Left lung (tissue), 10 donors: ENCODE measurements around the gene PASK. TPM values are rescaled to one million over a fixed set of nuclear protein-coding genes. Genes with fewer than 3 reads are reported as not detected.
A peak's percentile ranks its signal among the peaks of the same experiment; 100 is the strongest.

Source experiments
- ATAC-seq: fragments of 200-7000 bp; cut with Tn5 transposase; one replicate; pipeline ENCODE4 v1.9.1; 2020; ENCODE audit warnings: moderate library complexity
- DNase-seq, 4 donors: peaks; one replicate each; pipeline ENCODE4 v3.0.0-alpha.2; 2013 to 2020
- H3K27ac ChIP-seq, 2 donors: fragments of 200-600 bp; sonication (generic) in 1 of 2; one replicate each; pipeline versions ENCODE4 v1.5.0 to v1.8.0; 2020 to 2021
- H3K27me3 ChIP-seq, 2 donors: fragments of 200-600 bp; sonication (generic) in 1 of 2; one replicate each; pipeline versions ENCODE4 v1.5.0 to v1.8.0; 2020 to 2021
- H3K36me3 ChIP-seq, 2 donors: fragments of 200-600 bp; sonication (generic) in 1 of 2; one replicate each; pipeline versions ENCODE4 v1.5.0 to v1.8.0; 2020 to 2021
- H3K4me1 ChIP-seq, 2 donors: fragments of 200-600 bp; one replicate each; pipeline ENCODE4 v1.8.0; 2021
- H3K4me3 ChIP-seq, 2 donors: fragments of 200-600 bp; sonication (generic) in 1 of 2; one replicate each; pipeline versions ENCODE4 v1.5.0 to v1.8.0; 2020 to 2021; ENCODE audit warnings: mild to moderate bottlenecking in 1 of 2
- H3K9me3 ChIP-seq, 2 donors: fragments of 200-600 bp; sonication (generic) in 1 of 2; one replicate each; pipeline versions ENCODE4 v1.5.0 to v1.8.0; 2020 to 2021
- intact Hi-C, 2 donors: fragments of 100-400 bp; cut with DNase I; formaldehyde crosslinking; loops; one replicate each; pipeline versions ENCODE4 v1.11.2 to v1.14.2; 2022
- polyA plus RNA-seq, 6 donors: library from polyadenylated mRNA; unstranded; fragments of 120-200 nt; gene quantifications; one replicate each; pipeline ENCODE4 v1.2.1, GENCODE V29; 2013; ENCODE audit not compliant: insufficient read length in 6 of 6
- total RNA-seq, 2 donors: library from RNA; stranded (reverse); fragmentation: NEBNext Ultra II Directional; extraction: Animal tissue kit (Norgen Biotek cat#: 25700); gene quantifications; one replicate each; pipeline ENCODE4 v1.2.1, GENCODE V29; 2021
- TF ChIP-seq, protein P1 (sequence below), 2 donors: fragments of 200-600 bp; sonication (generic) in 1 of 2; IDR thresholded peaks; one replicate each; pipeline versions ENCODE4 v1.5.0 to v1.8.0; 2021; ENCODE audit warnings: antibody characterized with exemption in 2 of 2
- donor health status: DM: no; HTN: yes; CAD: no.
- donor health status: DM: no; HTN: no; CAD: no.

Gene PASK
- total and polyA plus RNA-seq, 8 donors = 12.7 to 24.8 (median 21.0) TPM

DNA sequence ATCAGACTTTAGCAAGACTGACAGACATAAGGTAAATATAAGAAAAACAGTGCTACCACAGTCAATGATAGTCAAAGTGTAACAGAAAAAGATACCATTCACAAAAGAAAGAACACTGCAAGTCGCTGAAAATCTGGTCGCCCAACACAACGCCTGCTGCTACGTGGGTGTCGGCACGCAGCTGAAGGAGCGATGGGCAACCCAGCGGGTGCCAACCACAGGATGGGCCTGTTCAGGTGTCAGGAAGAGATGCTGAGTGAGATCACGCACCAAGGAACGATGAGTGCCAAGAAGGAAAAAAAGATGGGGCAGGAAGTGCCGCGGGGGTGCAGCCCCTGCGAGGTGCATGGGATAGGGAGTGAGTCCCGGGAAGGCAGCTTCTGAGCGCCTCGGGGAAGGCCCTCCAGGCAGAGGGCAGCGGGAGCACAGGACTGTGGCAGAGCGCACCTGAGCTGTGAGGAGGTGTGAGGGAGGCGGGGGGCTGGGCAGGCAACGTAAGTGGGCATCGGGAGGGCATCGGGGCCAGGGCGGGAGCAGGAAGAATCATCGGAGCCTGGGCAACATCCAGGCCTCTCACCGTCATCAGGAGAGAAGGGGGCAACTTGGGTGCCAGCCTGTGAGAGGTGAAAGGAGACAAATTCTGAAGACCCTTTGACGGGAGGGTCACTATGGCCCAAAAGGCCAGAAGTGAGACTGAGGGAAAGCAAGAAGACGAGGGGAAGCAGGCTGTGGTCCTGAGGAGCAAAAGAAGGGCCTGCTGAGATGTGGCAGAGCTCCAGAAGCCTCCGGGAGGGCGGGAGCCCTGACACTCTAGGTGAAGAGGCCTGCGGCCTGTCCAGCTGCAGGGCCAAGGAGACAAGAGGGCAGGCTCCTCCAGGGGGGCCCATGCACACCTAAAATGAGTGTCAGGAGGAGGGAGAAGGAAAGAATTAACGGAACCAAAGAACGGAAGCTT lies 32.4 kb downstream of the PASK start:
- Histone ChIP-seq H3K4me3 (no peak overlapping the region), H3K27me3 (no peaks in the 10 kb centered on the region), H3K4me1 (no peaks in the 10 kb centered on the region), H3K36me3 (peaks cover 0 to 6% of the 10 kb centered on the region in 2 donors), H3K27ac (no peak overlapping the region), H3K9me3 (no peaks in the 10 kb centered on the region)
- DNase-seq (peak in 1 of 4 donors; percentile 67), ATAC-seq (no peak)
- TF ChIP-seq, protein P1, sequence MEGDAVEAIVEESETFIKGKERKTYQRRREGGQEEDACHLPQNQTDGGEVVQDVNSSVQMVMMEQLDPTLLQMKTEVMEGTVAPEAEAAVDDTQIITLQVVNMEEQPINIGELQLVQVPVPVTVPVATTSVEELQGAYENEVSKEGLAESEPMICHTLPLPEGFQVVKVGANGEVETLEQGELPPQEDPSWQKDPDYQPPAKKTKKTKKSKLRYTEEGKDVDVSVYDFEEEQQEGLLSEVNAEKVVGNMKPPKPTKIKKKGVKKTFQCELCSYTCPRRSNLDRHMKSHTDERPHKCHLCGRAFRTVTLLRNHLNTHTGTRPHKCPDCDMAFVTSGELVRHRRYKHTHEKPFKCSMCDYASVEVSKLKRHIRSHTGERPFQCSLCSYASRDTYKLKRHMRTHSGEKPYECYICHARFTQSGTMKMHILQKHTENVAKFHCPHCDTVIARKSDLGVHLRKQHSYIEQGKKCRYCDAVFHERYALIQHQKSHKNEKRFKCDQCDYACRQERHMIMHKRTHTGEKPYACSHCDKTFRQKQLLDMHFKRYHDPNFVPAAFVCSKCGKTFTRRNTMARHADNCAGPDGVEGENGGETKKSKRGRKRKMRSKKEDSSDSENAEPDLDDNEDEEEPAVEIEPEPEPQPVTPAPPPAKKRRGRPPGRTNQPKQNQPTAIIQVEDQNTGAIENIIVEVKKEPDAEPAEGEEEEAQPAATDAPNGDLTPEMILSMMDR (IDR thresholded peaks at IDR 0.05) = no peak
- intact Hi-C loops = no loop called here

DNA sequence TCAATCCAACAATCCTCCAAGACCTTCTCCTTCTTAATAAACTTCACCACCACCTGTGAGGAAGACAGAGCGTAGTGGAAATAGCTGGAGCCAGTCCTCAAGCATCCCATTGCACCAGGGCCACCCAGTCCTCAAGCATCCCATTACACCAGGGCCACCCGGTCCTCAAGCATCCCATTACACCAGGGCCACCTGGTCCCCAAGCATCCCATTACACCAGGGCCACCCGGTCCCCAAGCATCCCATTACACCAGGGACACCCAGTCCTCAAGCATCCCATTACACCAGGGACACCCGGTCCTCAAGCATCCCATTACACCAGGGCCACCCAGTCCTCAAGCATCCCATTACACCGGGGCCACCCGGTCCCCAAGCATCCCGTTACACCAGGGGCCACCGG lies 33.9 kb downstream of the PASK start:
- no peaks in the 10 kb centered on the region for H3K9me3 ChIP-seq
- intact Hi-C loops = no loop called here
- TF ChIP-seq, protein P1 (IDR thresholded peaks at IDR 0.05) = no peak
- peaks cover 0 to 6% of the 10 kb centered on the region in 2 donors for H3K36me3 ChIP-seq
- no peak overlapping the region for H3K4me3 ChIP-seq
- no peak for DNase-seq
- no peak for ATAC-seq
- H3K27me3 ChIP-seq = no peaks in the 10 kb centered on the region
- no peaks in the 10 kb centered on the region for H3K4me1 ChIP-seq
- H3K27ac ChIP-seq = no peak overlapping the region

GRCh38 chr2:241114836-241115235 lies 34.4 kb downstream of the PASK start:
- ATAC-seq = no peak
- intact Hi-C loops = no loop called here
- DNase-seq = peak in 1 of 4 donors; percentile 70

GRCh38 chr2:241112592-241112991 lies 36.7 kb downstream of the PASK start:
- H3K27me3 ChIP-seq = no peaks in the 10 kb centered on the region
- DNase-seq = no peak
- TF ChIP-seq, protein P1 (IDR thresholded peaks at IDR 0.05) = no peak
- no peak for ATAC-seq
- no peak overlapping the region for H3K4me3 ChIP-seq
- intact Hi-C loops = no loop called here
- no peaks in the 10 kb centered on the region for H3K4me1 ChIP-seq
- no peaks in the 10 kb centered on the region for H3K9me3 ChIP-seq
- no peak overlapping the region for H3K27ac ChIP-seq
- H3K36me3 ChIP-seq = peaks cover 0 to 6% of the 10 kb centered on the region in 2 donors

More at GRCh38 chr2:241114836-241115235, 34.4 kb downstream of the PASK start:
- Histone ChIP-seq H3K9me3 (no peaks in the 10 kb centered on the region), H3K36me3 (peaks cover 0 to 6% of the 10 kb centered on the region in 2 donors), H3K4me3 (no peak overlapping the region), H3K4me1 (no peaks in the 10 kb centered on the region), H3K27ac (no peak overlapping the region), H3K27me3 (no peaks in the 10 kb centered on the region)
- TF ChIP-seq, protein P1 (IDR thresholded peaks at IDR 0.05) = no peak

- TF ChIP-seq, protein P1 (IDR thresholded peaks at IDR 0.05) = no peak
- DNase-seq (no peak), ATAC-seq (no peak)
- intact Hi-C loops = no loop called here
- Histone ChIP-seq H3K27ac (no peak overlapping the region), H3K4me1 (no peaks in the 10 kb centered on the region), H3K9me3 (no peaks in the 10 kb centered on the region), H3K4me3 (no peak overlapping the region), H3K36me3 (peaks cover 0 to 6% of the 10 kb centered on the region in 2 donors), H3K27me3 (no peaks in the 10 kb centered on the region)
These were observed 37.2 kb downstream of the PASK start for GRCh38 chr2:241112046-241112445.
